IPS-18a (cell line): ENCODE results near the gene DES.

Experiments used
- H3K27ac ChIP-seq: one replicate; pipeline ENCODE4 v1.5.1; 2013; ENCODE audit warnings: low read length
- H3K27me3 ChIP-seq: one replicate; pipeline ENCODE4 v1.6.1; 2013; ENCODE audit warnings: mild to moderate bottlenecking, low read length; ENCODE audit not compliant: control insufficient read depth, insufficient read depth
- H3K36me3 ChIP-seq: one replicate; pipeline ENCODE4 v1.6.1; 2013; ENCODE audit warnings: low read depth, low read length; ENCODE audit not compliant: control insufficient read depth
- H3K4me1 ChIP-seq: one replicate; pipeline ENCODE4 v1.6.1; 2013; ENCODE audit warnings: low read depth, low read length; ENCODE audit not compliant: control insufficient read depth
- H3K4me3 ChIP-seq: one replicate; pipeline ENCODE4 v1.5.1; 2013; ENCODE audit warnings: low read length
- H3K9ac ChIP-seq: one replicate; pipeline ENCODE4 v1.6.1; 2013; ENCODE audit warnings: mild to moderate bottlenecking, low read length, moderate library complexity
- H3K9me3 ChIP-seq: one replicate; pipeline ENCODE4 v1.6.1; 2013; ENCODE audit warnings: low read depth, low read length; ENCODE audit not compliant: control insufficient read depth

The DES gene

GRCh38 chr2:219465659-219466561 is 47.7 kb downstream of the DES start:
- Histone ChIP-seq H3K4me1 (peaks cover 8% of the 10 kb centered on the region), H3K36me3 (no peaks in the 10 kb centered on the region), H3K9me3 (no peaks in the 10 kb centered on the region), H3K27me3 (no peaks in the 10 kb centered on the region), H3K9ac (no peak overlapping the region), H3K4me3 (no peak overlapping the region), H3K27ac (no peak overlapping the region)

- Histone ChIP-seq H3K4me1 (no peaks in the 10 kb centered on the region), H3K9me3 (no peaks in the 10 kb centered on the region), H3K4me3 (no peak overlapping the region), H3K27me3 (no peaks in the 10 kb centered on the region), H3K36me3 (no peaks in the 10 kb centered on the region), H3K27ac (no peak overlapping the region), H3K9ac (no peak overlapping the region)
Measured at GRCh38 chr2:219466816-219467735, 48.9 kb downstream of the DES start.

DNA sequence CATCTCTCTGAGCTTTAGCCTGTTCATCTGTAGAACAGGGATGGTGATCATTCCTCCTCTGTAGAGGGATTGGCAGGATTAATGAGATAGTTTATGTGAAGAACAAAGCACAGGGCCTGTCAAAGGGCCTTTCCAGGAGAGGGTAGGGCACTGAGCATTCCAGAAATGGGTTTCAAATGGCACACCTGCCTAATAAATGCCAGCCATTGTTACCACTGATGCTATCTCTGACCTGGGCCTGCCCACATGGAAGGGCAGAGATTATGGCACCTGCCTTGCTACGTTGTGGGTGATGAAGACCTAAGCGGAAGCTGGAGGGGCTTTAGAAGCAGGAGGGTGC is 49.5 kb downstream of the DES start:
- Histone ChIP-seq H3K4me1 (no peaks in the 10 kb centered on the region), H3K9ac (no peak overlapping the region), H3K36me3 (no peaks in the 10 kb centered on the region), H3K4me3 (no peak overlapping the region), H3K27ac (no peak overlapping the region), H3K27me3 (no peaks in the 10 kb centered on the region), H3K9me3 (no peaks in the 10 kb centered on the region)

DNA sequence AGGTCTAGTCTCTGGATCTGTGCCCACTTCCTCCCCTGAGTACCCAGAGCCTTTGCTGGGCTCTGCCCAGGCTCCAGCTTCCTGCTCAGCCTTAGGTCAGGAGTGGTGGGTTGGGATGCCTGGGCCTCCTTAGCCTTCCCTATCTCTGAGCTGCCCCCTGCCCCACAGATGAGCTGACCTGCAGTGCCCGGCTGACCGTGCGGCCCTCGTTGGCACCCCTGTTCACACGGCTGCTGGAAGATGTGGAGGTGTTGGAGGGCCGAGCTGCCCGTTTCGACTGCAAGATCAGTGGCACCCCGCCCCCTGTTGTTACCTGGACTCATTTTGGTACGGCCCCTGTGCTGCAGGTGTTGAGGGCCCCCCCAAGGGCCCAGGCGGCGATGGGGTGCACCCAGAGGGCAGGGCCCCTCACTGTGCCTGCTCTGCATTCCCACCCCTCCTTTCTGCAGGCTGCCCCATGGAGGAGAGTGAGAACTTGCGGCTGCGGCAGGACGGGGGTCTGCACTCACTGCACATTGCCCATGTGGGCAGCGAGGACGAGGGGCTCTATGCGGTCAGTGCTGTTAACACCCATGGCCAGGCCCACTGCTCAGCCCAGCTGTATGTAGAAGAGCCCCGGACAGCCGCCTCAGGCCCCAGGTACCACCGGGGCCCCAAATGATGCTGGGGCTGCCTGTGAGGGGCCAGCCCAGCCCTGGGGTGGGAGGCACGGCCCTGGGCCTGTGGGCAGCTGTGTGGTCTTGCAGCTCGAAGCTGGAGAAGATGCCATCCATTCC is 50.4 kb downstream of the DES start:
- Histone ChIP-seq H3K9me3 (no peaks in the 10 kb centered on the region), H3K27ac (no peak overlapping the region), H3K36me3 (no peaks in the 10 kb centered on the region), H3K4me3 (no peak overlapping the region), H3K9ac (no peak overlapping the region), H3K4me1 (no peaks in the 10 kb centered on the region), H3K27me3 (no peaks in the 10 kb centered on the region)

DNA sequence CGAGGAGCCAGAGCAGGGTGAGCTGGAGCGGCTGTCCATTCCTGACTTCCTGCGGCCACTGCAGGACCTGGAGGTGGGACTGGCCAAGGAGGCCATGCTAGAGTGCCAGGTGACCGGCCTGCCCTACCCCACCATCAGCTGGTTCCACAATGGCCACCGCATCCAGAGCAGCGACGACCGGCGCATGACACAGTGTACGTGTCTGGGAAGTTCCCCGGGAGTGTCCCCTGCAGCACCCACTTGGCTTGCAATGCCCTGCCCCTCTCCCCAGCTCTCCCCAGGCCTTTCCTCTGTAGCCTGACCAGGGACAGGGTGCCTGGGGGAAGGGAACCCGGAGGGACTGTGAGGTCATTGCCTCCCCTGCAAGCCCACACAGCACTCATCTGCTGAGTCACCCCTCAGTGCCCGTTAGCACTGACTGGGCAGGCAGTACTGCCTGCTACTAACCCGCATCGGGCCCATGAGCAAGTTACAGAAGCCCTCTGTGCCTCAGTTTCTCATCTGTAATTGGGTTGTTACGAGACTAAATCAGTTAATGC is 51.1 kb downstream of the DES start:
- no peak overlapping the region for H3K4me3 ChIP-seq
- H3K27ac ChIP-seq = no peak overlapping the region
- no peaks in the 10 kb centered on the region for H3K4me1 ChIP-seq
- H3K36me3 ChIP-seq = no peaks in the 10 kb centered on the region
- H3K27me3 ChIP-seq = no peaks in the 10 kb centered on the region
- H3K9me3 ChIP-seq = no peaks in the 10 kb centered on the region
- no peak overlapping the region for H3K9ac ChIP-seq

DNA sequence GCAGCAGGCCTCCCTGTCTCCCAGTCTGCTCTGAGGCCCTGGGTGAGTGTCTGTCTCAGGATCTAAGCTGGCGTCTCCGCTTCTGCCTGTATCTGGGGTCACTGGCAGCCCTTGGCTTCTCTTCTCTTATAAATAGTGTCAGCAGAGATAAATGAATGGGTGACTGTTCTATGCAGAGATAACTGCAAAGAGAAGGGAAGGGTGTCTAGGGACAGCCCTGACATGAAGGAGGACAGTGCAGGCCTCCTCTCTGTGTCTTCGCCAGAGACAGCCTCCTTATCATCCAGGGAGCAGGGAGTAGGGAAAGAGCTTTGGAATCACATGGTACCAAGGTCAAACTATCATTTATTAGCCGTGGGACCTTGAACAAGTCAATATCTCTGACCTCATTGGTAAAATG is 52.3 kb downstream of the DES start:
- H3K9me3 ChIP-seq = no peaks in the 10 kb centered on the region
- H3K27ac ChIP-seq = no peak overlapping the region
- H3K9ac ChIP-seq = no peak overlapping the region
- H3K4me1 ChIP-seq = no peaks in the 10 kb centered on the region
- no peaks in the 10 kb centered on the region for H3K36me3 ChIP-seq
- no peaks in the 10 kb centered on the region for H3K27me3 ChIP-seq
- no peak overlapping the region for H3K4me3 ChIP-seq

- no peaks in the 10 kb centered on the region for H3K36me3 ChIP-seq
- no peaks in the 10 kb centered on the region for H3K9me3 ChIP-seq
- H3K4me3 ChIP-seq = no peak overlapping the region
- H3K27me3 ChIP-seq = no peaks in the 10 kb centered on the region
- no peak overlapping the region for H3K9ac ChIP-seq
- no peak overlapping the region for H3K27ac ChIP-seq
- no peaks in the 10 kb centered on the region for H3K4me1 ChIP-seq
Measured at GRCh38 chr2:219471476-219472371, 53.5 kb downstream of the DES start.

DNA sequence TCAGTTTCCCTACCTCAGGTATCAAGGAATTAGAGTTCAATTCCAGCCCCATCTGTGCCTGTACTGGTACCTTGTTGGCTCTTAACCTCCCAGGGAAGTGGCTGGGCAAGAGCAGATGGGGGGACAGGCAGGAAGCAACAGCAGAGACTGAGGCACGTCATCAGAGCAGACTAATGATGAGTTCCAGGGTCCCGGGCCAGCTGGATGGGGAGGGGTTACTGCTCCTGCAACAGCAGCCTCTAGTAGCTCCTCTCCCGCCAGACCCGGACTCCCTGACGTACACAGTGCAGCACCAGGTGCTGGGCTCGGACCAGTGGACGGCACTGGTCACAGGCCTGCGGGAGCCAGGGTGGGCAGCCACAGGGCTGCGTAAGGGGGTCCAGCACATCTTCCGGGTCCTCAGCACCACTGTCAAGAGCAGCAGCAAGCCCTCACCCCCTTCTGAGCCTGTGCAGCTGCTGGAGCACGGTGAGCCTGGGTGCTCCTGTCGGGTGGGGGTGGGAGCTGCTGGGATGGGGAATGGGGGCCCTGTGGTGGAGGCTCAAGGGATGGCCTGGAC is 54.5 kb downstream of the DES start:
- Histone ChIP-seq H3K27ac (no peak overlapping the region), H3K27me3 (no peaks in the 10 kb centered on the region), H3K4me1 (no peaks in the 10 kb centered on the region), H3K4me3 (no peak overlapping the region), H3K9ac (no peak overlapping the region), H3K36me3 (no peaks in the 10 kb centered on the region), H3K9me3 (no peaks in the 10 kb centered on the region)

GRCh38 chr2:219473511-219473910 is 55.3 kb downstream of the DES start:
- Histone ChIP-seq H3K9ac (no peak overlapping the region), H3K27me3 (no peaks in the 10 kb centered on the region), H3K36me3 (no peaks in the 10 kb centered on the region), H3K9me3 (no peaks in the 10 kb centered on the region), H3K4me1 (no peaks in the 10 kb centered on the region), H3K27ac (no peak overlapping the region), H3K4me3 (no peak overlapping the region)

DNA sequence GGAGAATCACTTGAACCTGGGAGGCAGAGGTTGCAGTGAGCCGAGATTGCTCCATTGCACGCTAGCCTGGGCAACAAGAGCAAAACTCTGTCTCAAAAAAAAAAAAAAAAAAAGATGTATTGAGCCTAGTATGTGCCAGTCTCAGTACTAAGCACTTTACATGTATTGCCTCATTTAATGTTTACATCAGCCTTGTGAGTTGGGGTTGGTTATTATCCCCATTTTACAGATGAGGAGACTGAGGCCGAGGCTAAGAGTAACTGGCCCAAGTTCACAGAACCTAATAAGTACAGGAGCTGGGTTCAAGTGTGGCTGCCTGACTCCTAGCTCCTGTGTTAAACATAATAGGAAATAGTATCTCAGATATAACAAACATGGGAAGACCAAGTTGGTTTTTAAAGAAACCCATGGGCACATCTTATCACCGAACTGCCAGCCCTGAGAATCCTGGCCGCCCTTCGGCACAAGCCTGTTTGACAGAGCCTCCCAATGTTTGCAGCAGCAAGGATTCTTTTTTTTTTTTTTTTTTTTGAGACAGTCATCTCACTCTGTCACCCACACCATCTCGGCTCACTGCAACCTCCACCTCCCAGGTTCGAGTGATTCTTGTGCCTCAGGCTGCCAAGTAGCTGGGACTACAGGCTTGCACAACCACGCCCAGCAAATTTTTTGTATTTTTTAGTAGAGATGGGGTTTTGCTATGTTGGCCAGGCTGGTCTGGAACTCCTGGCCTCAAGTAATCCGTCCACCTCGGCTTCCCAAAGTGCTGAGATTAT is 56.3 kb downstream of the DES start:
- no peaks in the 10 kb centered on the region for H3K36me3 ChIP-seq

More for the DNA sequence above, 56.3 kb downstream of the DES start:
- no peaks in the 10 kb centered on the region for H3K27me3 ChIP-seq
- no peak overlapping the region for H3K27ac ChIP-seq
- H3K4me3 ChIP-seq = no peak overlapping the region
- no peaks in the 10 kb centered on the region for H3K9me3 ChIP-seq
- no peaks in the 10 kb centered on the region for H3K4me1 ChIP-seq
- no peak overlapping the region for H3K9ac ChIP-seq
